Measurements from ENCODE around the gene RRP15.

RRP15 gene

DNA sequence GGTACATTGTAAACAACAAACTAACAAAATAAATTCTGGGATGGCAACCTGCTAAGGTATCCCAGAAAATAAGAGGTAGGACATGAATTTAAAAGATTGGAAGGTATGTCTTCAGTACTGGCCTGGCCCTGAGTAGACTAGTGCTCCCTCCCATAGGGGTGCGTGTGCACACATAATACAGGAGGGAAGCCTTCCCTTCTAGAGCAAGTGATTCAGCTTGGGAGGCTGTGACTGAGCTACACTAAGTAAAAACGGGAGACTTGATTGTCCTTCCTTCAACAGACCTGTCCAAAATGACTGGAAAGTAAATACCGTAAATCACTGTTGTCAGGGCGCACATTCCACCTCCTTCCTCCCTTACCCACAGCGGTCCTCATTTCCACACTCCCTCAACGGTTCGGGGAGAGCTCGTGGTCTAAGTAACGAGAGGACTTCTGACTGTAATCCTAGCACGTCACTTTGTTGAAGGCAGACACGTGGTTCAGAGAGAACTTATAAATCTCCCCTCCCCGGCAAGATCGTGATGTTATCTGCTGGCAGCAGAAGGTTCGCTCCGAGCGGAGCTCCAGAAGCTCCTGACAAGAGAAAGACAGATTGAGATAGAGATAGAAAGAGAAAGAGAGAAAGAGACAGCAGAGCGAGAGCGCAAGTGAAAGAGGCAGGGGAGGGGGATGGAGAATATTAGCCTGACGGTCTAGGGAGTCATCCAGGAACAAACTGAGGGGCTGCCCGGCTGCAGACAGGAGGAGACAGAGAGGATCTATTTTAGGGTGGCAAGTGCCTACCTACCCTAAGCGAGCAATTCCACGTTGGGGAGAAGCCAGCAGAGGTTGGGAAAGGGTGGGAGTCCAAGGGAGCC is 60.0 kb downstream of the RRP15 start, which contains the start of gene TGFB2:
Gene TGFB2 (plus strand): TSS at position 523 of the 859 bp plus-strand sequence. CDS start 1,366 bp downstream, outside the sequence.
- no peak for FAIRE-seq

DNA sequence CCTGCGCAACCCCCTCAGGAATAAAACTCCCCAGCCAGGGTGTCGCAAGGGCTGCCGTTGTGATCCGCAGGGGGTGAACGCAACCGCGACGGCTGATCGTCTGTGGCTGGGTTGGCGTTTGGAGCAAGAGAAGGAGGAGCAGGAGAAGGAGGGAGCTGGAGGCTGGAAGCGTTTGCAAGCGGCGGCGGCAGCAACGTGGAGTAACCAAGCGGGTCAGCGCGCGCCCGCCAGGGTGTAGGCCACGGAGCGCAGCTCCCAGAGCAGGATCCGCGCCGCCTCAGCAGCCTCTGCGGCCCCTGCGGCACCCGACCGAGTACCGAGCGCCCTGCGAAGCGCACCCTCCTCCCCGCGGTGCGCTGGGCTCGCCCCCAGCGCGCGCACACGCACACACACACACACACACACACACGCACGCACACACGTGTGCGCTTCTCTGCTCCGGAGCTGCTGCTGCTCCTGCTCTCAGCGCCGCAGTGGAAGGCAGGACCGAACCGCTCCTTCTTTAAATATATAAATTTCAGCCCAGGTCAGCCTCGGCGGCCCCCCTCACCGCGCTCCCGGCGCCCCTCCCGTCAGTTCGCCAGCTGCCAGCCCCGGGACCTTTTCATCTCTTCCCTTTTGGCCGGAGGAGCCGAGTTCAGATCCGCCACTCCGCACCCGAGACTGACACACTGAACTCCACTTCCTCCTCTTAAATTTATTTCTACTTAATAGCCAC is 60.7 kb downstream of the RRP15 start:
- FAIRE-seq = no peak

DNA sequence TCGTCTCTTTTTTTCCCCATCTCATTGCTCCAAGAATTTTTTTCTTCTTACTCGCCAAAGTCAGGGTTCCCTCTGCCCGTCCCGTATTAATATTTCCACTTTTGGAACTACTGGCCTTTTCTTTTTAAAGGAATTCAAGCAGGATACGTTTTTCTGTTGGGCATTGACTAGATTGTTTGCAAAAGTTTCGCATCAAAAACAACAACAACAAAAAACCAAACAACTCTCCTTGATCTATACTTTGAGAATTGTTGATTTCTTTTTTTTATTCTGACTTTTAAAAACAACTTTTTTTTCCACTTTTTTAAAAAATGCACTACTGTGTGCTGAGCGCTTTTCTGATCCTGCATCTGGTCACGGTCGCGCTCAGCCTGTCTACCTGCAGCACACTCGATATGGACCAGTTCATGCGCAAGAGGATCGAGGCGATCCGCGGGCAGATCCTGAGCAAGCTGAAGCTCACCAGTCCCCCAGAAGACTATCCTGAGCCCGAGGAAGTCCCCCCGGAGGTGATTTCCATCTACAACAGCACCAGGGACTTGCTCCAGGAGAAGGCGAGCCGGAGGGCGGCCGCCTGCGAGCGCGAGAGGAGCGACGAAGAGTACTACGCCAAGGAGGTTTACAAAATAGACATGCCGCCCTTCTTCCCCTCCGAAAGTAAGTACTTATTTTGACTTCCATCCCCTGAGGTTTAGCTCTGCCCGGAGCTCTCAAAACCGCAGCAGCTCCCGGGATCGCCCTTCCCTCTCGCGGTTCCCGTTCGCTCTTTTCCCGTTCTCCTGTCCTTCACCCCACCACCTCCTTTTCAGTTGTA is 61.5 kb downstream of the RRP15 start:
- FAIRE-seq = no peak

DNA sequence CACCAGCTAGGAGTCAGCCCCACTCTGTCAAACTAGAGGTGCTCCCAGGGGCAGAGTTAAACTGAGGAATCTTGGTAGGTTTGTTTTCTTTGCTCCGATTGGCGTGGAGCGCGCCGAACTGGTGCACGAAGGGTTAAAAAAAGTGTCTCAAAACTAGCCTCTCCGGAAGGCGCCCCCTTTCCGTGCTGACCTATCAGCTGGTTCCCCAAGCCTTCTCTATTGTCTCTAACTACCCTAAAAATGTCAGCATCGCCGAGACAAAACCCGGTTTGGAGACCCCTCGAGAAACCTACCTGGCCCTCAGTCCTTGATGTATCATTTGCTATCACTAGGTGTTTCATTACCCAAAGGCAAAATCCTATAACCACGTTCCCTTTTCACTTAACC is 62.2 kb downstream of the RRP15 start:
- FAIRE-seq = no peak

DNA sequence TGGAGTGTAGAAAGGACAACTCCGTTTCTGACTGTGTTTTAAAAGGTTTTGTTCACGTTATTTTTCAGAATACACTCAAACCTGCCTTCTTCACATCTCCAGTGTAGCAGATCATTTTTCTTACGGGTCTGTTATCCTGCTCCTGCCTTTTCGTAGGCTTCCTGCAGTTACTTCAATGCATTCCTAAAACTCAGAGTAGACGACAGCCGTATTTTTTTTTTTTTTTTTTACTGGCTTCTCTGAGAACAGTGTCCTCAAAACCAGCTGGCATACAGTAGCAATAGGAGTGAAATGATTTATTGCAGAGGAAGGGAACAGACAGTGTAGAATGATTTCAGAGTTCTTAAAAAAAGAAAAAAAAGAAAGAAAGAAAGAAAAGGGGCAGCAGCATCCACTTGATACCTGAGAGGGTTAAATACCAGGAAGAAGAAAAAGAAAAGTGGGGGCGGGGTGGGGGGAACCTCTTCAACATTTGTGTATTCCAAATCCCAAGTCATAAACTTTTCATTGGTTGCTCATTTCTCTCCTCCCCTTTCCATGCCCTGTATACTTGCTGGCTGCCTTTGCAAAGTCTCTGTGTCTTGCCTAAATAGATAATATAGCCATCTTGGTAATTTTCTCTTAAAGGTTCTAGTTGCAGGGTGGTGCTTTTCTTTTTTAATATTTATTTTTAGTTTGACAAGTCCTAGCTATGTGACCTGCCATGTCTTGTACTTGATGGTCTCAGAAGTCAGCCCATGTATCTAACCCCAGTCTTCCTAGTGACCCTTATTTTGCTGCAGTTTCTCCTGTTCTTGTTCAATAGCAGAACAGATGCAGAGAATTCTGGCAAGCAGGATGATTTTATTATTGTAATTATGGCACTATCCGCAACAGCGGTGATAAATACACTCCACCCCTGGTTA is 62.9 kb downstream of the RRP15 start:
- FAIRE-seq = no peak

DNA sequence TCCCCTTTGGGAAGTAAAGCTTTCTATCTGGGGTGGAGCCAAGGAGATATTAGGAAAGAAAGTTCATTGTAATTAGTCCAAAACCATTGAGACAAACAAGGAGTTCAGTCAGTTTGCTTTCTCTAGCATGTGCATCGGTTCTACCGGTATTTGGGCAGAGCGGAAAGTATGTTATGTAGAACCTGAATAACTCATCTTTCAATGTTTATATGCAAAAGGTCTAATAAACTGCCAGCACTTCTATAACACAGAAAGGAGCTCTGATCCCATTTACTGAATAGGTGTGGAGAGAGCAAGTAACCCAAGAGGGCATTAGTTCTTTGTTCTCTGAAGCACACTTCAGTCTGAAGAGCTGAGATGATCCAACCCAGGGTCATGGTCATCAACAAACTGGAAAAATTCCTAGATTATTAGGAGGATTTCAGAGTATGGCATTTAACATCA is 63.6 kb downstream of the RRP15 start:
- no peak for FAIRE-seq

DNA sequence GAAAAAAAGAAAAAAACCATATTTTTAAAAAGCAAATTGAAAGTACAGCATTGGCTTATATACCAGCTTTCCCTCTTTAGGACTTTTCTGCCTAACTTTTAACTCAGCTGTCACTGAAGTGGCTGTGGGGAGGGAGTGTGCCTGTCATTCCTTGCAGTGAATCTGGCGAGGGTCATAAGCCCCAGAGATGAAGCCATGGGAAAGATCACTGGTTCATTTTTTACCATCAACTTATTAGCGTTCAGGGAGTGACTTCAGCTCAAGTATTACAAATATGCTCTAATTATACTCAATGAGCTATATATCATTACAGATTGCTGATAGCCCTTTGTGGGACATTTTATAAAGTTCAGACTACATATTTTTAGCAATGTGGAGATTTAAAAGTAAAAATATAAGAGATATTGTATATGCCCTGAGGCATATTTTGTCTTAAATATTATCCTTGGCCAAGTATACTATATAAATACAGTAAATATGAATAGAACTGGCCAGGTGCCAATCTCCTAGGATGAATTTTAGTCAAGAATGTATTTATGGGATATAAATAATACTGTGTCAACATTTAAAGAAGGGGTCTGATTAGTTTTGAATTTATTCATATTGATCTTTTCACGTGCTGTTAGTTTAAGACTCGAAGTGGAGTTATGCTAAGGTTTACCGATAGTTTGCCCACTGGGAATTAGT is 64.4 kb downstream of the RRP15 start:
- no peak for FAIRE-seq

DNA sequence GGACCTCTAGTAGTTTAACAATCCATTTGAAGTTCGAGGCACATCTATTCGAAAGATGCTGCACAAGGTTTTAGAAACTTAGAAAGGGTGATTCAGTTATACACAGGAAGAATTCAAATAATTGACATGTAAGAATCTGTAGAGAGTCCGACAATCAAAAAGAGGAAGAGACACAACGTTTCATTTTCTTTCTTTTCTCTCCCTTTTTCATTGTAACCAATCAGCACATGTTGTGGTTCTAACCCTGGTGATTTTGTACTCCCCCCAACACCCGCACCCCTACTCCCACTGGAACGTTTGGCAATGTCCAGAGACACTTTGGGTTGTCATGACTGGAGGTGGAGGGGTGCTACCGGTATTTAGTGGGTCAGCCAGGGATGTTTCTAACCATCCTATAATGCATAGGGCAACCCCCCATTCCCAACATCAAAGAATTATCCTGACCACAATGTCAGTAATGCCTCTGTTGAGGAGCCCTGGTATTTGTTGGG is 65.0 kb downstream of the RRP15 start:
- no peak for FAIRE-seq

DNA sequence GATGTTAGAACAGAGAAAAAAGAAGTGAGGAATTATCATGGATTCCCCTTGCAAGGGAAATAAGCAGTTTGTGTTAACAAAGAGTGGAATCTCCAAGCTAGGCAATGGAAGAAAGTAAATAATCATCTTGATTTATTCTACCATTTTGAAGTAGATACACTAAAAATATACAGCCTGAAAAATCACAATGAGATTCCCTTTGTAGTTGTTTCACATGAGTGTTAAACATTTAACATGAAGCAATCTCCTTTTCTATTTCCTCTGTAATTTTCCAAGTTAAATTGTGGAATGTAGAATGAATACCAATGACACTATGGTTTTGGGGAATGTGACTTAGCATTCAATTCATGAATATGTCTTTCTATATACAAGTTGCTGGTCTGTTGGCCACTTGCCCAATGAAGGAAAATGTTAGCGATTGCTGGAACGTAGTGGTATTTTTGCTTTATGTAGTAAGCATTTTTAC is 65.7 kb downstream of the RRP15 start:
- no peak for FAIRE-seq

DNA sequence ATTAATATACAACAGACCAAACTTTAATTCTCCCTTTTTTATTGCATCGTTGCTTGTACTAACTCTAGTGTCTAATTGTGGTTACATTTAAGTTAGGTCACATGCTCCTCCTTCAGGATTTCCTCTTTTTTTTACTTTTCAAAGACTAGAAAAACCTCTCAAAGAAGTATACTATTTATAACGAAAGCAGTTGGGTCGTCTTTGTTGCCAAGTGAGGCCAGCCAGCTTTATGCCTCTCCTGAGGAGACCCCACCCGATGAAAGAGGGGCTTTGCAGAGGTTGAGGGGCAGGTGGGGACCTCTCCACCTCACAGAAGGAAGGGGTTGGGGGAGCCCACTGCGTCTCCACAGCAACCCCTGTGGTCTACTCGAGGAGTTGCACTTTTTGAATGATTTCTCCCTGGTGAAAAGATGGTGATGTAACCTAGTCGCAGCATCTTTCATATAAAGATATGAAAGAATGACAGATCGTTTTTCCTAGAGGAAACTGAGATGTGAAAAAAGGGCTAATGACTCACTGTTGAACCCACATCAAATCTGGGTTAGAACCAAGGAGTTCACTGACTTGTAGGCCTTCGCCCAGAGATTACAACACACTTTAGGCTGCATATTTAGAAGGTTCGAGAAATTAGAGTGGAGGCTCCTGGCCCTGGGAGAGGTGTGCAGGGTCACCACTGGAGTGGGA is 66.4 kb downstream of the RRP15 start:
- FAIRE-seq = no peak

DNA sequence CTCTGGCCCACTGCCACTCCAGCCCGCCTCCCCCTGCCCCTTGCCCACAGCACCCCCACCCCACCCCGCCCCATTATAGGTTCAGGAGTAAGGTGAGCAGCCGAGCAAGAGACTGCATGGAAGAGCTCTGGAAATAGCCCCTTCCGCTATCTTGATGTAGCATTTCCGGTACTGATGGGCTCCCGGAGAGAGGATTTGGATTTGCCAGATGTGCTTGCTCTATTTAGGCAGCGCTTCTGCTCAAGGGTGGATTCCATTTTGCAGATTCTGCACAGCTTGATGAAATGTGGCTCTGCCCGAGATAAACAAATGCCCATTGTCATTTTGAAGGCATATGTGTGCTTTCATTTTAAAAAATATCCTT is 67.0 kb downstream of the RRP15 start:
- FAIRE-seq = no peak

DNA sequence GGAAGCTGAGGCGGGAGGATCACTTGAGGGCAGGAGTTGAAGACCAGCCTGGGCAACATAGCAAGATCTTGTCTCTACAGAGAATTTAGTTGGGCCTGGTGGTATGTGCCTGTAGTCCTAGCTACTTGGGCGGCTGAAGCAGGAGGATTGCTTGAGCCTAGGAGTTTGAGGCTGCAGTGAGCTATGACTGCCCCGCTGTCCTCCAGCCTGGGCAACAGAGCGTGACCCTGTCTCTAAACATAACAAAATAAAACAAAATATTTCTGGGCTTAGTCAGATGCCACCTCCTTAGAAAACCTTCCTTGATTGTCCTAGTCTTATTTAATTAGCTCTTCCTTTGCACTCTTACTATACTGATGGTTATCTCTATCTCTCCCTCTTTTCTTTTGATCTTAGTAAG is 68.6 kb downstream of the RRP15 start:
- FAIRE-seq = no peak

DNA sequence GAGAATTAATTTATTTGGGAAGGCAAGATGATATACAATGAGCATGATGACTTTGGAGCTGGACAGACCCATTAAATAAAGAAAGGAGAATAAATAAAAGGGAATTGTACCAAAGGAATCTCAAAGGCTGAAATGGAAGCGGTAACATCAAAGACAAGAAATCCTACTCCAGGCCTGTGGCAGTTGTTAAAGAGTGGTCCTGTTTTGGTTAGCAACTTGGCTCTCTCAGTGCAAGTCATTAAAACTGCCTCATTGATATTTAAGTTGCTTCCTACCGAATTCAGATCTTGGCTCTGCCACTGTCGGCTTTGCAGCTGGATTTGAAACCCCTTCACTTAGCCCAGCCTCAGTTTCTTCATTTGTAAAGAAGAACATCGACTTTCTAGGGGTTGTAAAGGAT is 70.2 kb downstream of the RRP15 start:
- FAIRE-seq = no peak

DNA sequence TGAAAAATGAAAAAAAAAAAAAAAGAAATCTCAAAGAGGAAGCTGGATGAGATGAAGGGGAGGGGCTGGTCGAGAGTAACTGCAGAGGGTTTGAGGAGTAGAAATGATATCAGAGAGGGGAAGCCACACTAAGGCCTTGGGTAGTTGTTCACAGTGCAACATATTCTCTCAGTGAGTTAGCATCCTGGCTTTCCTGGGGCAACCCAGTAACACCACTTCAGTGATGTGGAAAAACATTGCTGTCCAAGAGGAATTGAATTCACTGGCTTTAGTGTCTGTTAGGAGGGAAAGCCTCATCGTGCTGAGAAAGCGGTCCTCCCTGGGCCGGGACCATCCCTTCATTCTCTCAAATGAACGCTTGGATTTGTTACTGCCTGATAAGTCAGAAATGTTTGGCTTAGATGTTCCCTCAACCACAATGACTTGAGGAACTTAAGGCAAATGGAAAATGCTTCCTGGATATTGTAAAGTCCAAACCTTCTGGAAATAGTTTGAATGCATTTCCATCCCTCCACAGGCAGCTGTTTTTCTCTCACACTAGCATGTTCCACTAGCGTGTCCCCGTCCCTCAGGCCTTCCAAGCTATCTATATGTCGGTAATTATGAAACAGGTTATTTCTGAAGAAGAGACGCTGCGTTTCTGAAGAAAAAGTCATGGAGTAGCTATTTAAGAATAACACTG is 72.3 kb downstream of the RRP15 start:
- no peak for FAIRE-seq

DNA sequence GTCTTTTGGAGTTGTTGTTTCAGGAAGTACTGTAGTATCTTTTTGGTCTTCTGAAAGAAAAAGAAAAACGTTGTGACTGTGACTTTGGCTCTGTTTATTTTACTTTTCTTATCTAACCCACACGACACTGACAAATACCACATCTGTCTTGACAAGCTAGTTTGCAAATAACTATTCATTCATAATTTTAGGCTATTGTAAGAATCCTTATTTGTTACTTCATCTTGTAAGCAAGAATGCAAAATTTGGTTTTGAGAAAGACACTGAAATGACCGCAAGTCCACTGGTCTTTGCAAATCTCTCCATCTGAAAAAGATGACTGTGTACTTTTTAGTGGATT is 72.8 kb downstream of the RRP15 start:
- FAIRE-seq = no peak

DNA sequence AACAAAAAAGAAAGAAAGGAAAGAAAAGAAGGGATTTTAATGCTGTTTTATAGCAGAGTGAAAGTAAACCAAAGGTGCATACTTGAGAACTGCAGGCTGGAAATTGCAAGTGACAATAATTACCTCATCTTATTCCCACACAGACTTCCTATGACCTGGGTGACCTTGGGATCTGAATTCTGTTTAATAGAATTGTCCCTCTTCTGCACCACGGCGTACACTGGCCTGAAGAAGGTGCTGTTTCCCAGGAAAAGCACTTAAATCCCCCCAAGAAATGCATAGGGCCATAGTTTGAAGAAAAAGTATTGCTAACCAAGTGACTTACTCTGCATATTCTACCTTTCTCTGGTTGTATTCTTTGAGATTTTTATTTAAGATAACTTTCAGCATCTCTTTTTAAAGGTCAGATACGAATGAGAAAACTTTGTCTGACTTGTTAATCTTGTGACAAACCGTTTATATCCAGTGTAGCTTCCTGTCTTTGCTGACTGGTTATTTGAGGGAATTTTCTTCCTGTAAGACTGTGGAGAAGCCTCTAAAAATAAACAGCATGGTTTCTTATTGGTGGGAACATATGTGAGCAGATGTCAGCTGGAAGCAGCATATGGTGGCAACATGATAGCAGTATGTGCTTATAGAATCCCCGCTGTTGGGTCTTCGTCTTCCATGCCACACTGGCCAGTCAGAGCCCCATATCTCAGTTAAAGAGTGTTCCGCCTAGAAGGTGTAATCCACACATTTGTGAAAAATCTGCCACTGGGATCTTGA is 76.4 kb downstream of the RRP15 start:
- FAIRE-seq = no peak

DNA sequence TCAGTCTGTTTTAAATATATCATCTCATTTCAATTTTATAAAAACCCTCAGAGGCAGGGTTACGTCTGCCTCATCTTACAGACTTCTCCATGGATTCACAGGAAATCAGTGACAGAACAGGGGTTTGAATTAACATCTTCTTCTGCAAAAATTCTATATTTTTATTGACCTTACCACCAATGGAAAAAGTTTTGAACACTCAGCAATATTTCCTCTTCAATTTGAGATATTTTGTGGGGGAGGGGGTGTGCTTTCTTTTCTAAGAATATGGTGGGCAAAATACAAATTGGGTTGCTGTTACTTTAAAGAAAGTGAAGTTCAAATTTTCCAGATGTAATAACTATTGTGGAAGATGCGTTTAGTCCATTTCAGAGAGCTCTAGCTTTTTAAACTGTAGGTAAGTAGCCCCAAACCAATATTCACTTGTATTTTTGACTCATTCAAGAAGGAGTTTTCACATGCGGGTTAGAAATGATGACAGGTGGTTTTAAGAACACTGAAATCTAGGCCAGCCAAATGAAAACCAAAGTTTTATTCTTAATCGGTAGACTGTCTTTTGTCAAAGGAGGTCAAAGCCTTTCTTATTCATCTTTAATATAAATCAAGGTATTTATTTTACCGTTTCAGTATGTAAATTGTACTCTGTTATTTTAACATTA is 77.5 kb downstream of the RRP15 start:
- FAIRE-seq = no peak

DNA sequence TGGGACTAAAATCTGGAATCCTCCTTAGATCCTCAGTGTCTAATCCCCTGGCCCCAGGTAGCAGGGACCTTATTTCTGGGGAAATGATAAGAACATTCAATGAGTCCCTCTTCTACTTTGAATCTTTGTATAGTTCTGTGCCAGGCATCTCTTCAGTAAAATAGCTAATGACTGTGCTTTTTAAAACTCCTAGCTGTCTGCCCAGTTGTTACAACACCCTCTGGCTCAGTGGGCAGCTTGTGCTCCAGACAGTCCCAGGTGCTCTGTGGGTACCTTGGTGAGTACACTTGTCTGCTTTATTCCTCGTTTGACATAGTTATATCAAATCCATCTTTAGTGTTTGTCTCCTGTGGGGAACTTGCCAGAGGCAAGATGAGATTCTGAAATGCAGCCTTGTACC is 78.0 kb downstream of the RRP15 start:
- no peak for FAIRE-seq
